ENCODE results near the gene GALNT9.

GALNT9 gene

DNA sequence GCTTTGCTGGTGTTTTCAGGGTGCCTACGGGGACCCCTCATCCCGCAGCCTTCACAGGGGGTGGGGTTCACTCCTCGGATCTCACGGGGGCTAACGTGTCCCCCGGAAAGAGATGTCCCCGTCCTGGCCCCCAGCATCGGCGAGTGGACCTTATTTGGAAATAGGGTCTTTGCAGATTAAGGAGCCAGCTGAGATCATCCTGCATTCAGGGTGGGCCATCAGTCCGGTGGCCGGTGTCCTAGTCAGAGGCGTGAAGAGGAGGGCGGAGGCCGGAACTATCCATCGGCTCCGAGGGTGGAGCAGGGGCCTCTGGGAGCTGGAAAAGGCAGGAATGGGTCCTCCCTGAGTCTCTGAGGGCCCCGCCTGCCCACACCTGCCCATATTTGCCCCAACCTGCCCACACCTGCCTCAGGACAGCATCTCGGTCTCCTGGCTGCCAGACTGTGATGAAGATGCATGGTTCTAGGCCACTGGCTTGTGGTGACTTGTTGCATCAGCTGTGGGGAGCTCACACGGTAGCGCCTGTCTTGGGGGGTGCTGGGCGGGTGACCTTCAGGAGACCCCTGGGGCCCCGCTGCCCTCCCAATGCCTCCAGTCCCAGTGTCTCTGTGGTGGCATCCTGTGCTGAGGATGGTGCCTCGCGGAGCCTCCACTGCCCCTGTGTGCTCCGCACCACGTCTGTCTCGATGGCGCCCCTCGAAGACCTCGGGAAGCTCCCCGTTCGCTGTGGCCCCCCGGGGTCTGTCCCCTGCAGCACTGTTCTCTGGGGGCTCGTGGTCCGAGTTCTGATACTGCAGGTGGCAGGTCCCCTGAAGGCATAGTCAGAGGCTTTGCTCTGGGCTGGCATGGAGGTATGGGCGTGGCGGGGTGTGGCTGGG lies 170.5 kb downstream of the GALNT9 start:
- no peak for DNase-seq
- no peaks in the 10 kb centered on the region for H3K36me3 Mint-ChIP-seq
- no peak overlapping the region for H3K4me3 Mint-ChIP-seq
- CTCF ChIA-PET, result no interaction called here
- H3K27ac Mint-ChIP-seq, result no peak overlapping the region
- H3K9me3 Mint-ChIP-seq, result no peaks in the 10 kb centered on the region
- peaks cover 22% of the 10 kb centered on the region for H3K27me3 Mint-ChIP-seq
- peaks cover 12% of the 10 kb centered on the region for H3K4me1 Mint-ChIP-seq

GRCh38 chr12:132157733-132158409 lies 171.5 kb downstream of the GALNT9 start:
- Mint-ChIP-seq H3K9me3 (no peaks in the 10 kb centered on the region), H3K36me3 (no peaks in the 10 kb centered on the region), H3K27ac (no peak overlapping the region), H3K4me3 (no peak overlapping the region), H3K4me1 (peaks cover 8% of the 10 kb centered on the region), H3K27me3 (peaks cover 12% of the 10 kb centered on the region)
- CTCF ChIA-PET, result no interaction called here
- no peak for DNase-seq

GRCh38 chr12:132156573-132157325 lies 172.6 kb downstream of the GALNT9 start:
- Mint-ChIP-seq H3K4me3 (no peak overlapping the region), H3K4me1 (peaks cover 3% of the 10 kb centered on the region)
- CTCF ChIA-PET, result no interaction called here

GRCh38 chr12:132155771-132156572 lies 173.4 kb downstream of the GALNT9 start:
- Mint-ChIP-seq H3K4me3 (no peak overlapping the region), H3K27me3 (no peaks in the 10 kb centered on the region)
- CTCF ChIA-PET, result interaction anchor here (1.0 kb wide), 1 partner anchor 23 kb away, joined by 4 read pairs; no protein-coding TSS in a partner anchor

More at GRCh38 chr12:132156573-132157325, 172.6 kb downstream of the GALNT9 start:
- no peaks in the 10 kb centered on the region for H3K9me3 Mint-ChIP-seq
- DNase-seq, result no peak
- peaks cover under 1% of the 10 kb centered on the region for H3K27me3 Mint-ChIP-seq
- H3K36me3 Mint-ChIP-seq, result no peaks in the 10 kb centered on the region
- no peak overlapping the region for H3K27ac Mint-ChIP-seq

GRCh38 chr12:132154941-132155770 lies 174.2 kb downstream of the GALNT9 start:
- Mint-ChIP-seq H3K4me1 (peaks cover 3% of the 10 kb centered on the region), H3K27me3 (no peaks in the 10 kb centered on the region), H3K4me3 (no peak overlapping the region), H3K36me3 (peaks cover 2% of the 10 kb centered on the region), H3K27ac (no peak overlapping the region), H3K9me3 (no peaks in the 10 kb centered on the region)
- CTCF ChIA-PET, result interaction anchor here (0.7 to 1.0 kb wide), 2 partner anchors 24 to 64 kb away, joined by 3 to 4 read pairs; no protein-coding TSS in a partner anchor
- DNase-seq, result peak; percentile 58

More at GRCh38 chr12:132155771-132156572, 173.4 kb downstream of the GALNT9 start:
- Mint-ChIP-seq H3K36me3 (peaks cover 2% of the 10 kb centered on the region), H3K4me1 (peaks cover 3% of the 10 kb centered on the region), H3K9me3 (no peaks in the 10 kb centered on the region), H3K27ac (no peak overlapping the region)
- DNase-seq, result no peak

GRCh38 chr12:132154341-132154761 lies 175.0 kb downstream of the GALNT9 start:
- Mint-ChIP-seq H3K27ac (no peak overlapping the region), H3K36me3 (peaks cover 2% of the 10 kb centered on the region), H3K9me3 (no peaks in the 10 kb centered on the region), H3K27me3 (no peaks in the 10 kb centered on the region), H3K4me3 (no peak overlapping the region), H3K4me1 (no peaks in the 10 kb centered on the region)
- CTCF ChIA-PET, result interaction anchor here (0.6 to 1.8 kb wide), 11 partner anchors 8 to 276 kb away, joined by 3 to 27 read pairs (median 4); partner anchors contain the start of gene NOC4L
- no peak for DNase-seq

GRCh38 chr12:132153501-132154340 lies 175.7 kb downstream of the GALNT9 start:
- H3K36me3 Mint-ChIP-seq, result peaks cover 2% of the 10 kb centered on the region
- no peak overlapping the region for H3K4me3 Mint-ChIP-seq
- no peaks in the 10 kb centered on the region for H3K9me3 Mint-ChIP-seq
- CTCF ChIA-PET, result interaction anchor here (0.6 to 1.8 kb wide), 15 partner anchors 9 to 460 kb away, joined by 3 to 27 read pairs (median 4); partner anchors contain the start of gene NOC4L
- peak; percentile 84 for DNase-seq
- H3K27me3 Mint-ChIP-seq, result no peaks in the 10 kb centered on the region
- no peak overlapping the region for H3K27ac Mint-ChIP-seq
- H3K4me1 Mint-ChIP-seq, result no peaks in the 10 kb centered on the region

GRCh38 chr12:132152953-132153352 lies 176.4 kb downstream of the GALNT9 start:
- Mint-ChIP-seq H3K27ac (no peak overlapping the region), H3K27me3 (no peaks in the 10 kb centered on the region), H3K36me3 (peaks cover 2% of the 10 kb centered on the region), H3K9me3 (no peaks in the 10 kb centered on the region), H3K4me3 (no peak overlapping the region), H3K4me1 (no peaks in the 10 kb centered on the region)
- CTCF ChIA-PET, result interaction anchor here (1.3 to 1.8 kb wide), 3 partner anchors 10 to 262 kb away, joined by 7 to 27 read pairs (median 23); no protein-coding TSS in a partner anchor
- no peak for DNase-seq

GRCh38 chr12:132152411-132152821 lies 177.0 kb downstream of the GALNT9 start:
- DNase-seq, result no peak
- Mint-ChIP-seq H3K27me3 (no peaks in the 10 kb centered on the region), H3K4me3 (no peak overlapping the region), H3K27ac (no peak overlapping the region), H3K9me3 (no peaks in the 10 kb centered on the region), H3K4me1 (no peaks in the 10 kb centered on the region), H3K36me3 (peaks cover 2% of the 10 kb centered on the region)
- CTCF ChIA-PET, result interaction anchor here (1.5 to 1.8 kb wide), 2 partner anchors 262 kb away, joined by 4 to 27 read pairs; no protein-coding TSS in a partner anchor

- Mint-ChIP-seq H3K9me3 (no peaks in the 10 kb centered on the region), H3K36me3 (peaks cover 2% of the 10 kb centered on the region), H3K4me3 (no peak overlapping the region), H3K27me3 (no peaks in the 10 kb centered on the region), H3K27ac (no peak overlapping the region), H3K4me1 (no peaks in the 10 kb centered on the region)
- no peak for DNase-seq
- CTCF ChIA-PET, result interaction anchor here (0.7 to 1.5 kb wide), 2 partner anchors 24 to 262 kb away, joined by 3 to 4 read pairs; no protein-coding TSS in a partner anchor
Observed at GRCh38 chr12:132151766-132152410, 177.5 kb downstream of the GALNT9 start.

DNA sequence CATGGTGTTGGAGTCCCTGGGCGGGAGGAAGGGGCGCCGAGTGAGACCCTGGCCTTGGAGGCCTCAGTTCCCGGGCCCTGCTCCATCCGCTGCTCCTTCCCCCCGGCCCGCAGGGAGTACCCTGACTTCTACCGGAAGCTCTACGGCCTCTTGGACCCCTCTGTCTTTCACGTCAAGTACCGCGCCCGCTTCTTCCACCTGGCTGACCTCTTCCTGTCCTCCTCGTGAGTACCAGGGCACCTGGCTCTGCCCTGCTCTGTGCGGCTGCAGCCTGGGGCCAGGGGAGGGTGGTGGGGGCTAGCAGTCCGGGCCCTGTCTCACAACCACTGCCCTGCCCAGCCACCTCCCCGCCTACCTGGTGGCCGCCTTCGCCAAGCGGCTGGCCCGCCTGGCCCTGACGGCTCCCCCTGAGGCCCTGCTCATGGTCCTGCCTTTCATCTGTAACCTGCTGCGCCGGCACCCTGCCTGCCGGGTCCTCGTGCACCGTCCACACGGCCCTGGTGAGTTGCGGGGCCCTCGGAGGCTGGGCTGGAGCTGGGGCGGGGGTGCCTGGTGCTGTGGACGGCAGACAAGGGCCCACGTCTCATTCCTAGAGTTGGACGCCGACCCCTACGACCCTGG lies 178.1 kb downstream of the GALNT9 start:
- H3K27ac Mint-ChIP-seq, result no peak overlapping the region
- no peak overlapping the region for H3K4me3 Mint-ChIP-seq
- no peak for DNase-seq
- H3K27me3 Mint-ChIP-seq, result no peaks in the 10 kb centered on the region
- CTCF ChIA-PET, result interaction anchor here (0.7 to 1.5 kb wide), 2 partner anchors 23 to 263 kb away, joined by 3 to 4 read pairs; no protein-coding TSS in a partner anchor
- peaks cover 5% of the 10 kb centered on the region for H3K36me3 Mint-ChIP-seq
- no peaks in the 10 kb centered on the region for H3K9me3 Mint-ChIP-seq
- H3K4me1 Mint-ChIP-seq, result peaks cover 3% of the 10 kb centered on the region
